OCI-LY1 (cell line): ENCODE measurements around the gene CRIM1.

Experiments
- H2AFZ ChIP-seq: fragments of 200-600 bp; sonication (generic), shearing (Covaris generic); 2 replicates; pipeline ENCODE4 v1.6.0; 2014; ENCODE audit warnings: antibody characterized with exemption, mild to moderate bottlenecking, low read length
- H3F3A ChIP-seq: fragments of 200-600 bp; sonication (generic), shearing (Covaris generic); 2 replicates; pipeline ENCODE4 v1.6.0; 2014; ENCODE audit warnings: mild to moderate bottlenecking, antibody characterized with exemption, low read length, moderate library complexity; ENCODE audit not compliant: insufficient read depth
- H3K27ac ChIP-seq: fragments of 200-600 bp; sonication (generic); 2 replicates; pipeline ENCODE4 v1.5.1; 2014; ENCODE audit warnings: low read length, mixed run types, mild to moderate bottlenecking, low read depth; ENCODE audit not compliant: poor library complexity, severe bottlenecking
- H3K27me3 ChIP-seq: fragments of 200-600 bp; sonication (generic); 2 replicates; pipeline ENCODE4 v1.6.0; 2014; ENCODE audit warnings: antibody characterized with exemption, mild to moderate bottlenecking, low read length, moderate library complexity; ENCODE audit not compliant: insufficient read depth
- H3K36me3 ChIP-seq: fragments of 200-600 bp; sonication (generic); 2 replicates; pipeline ENCODE4 v1.6.1; 2014; ENCODE audit warnings: mild to moderate bottlenecking, antibody characterized with exemption, low read length, moderate library complexity, mixed read lengths; ENCODE audit not compliant: insufficient read depth
- H3K4me1 ChIP-seq: fragments of 200-600 bp; sonication (generic); 2 replicates; pipeline ENCODE4 v1.5.1; 2014; ENCODE audit warnings: mild to moderate bottlenecking, low read length, moderate library complexity; ENCODE audit not compliant: insufficient read depth, severe bottlenecking
- H3K4me2 ChIP-seq: fragments of 200-600 bp; sonication (generic), shearing (Covaris generic); 2 replicates; pipeline ENCODE4 v1.6.1; 2014; ENCODE audit warnings: low read length
- H3K4me3 ChIP-seq: fragments of 200-600 bp; sonication (generic); 2 replicates; pipeline ENCODE4 v1.5.1; 2014; ENCODE audit warnings: low read length, low read depth, mild to moderate bottlenecking, mixed read lengths; ENCODE audit not compliant: poor library complexity, severe bottlenecking
- H3K79me2 ChIP-seq: fragments of 200-600 bp; shearing (Covaris generic); 2 replicates; pipeline ENCODE4 v1.6.1; 2016; ENCODE audit warnings: mixed run types, low read length, mixed read lengths; ENCODE audit not compliant: insufficient read depth
- H3K9ac ChIP-seq: fragments of 200-600 bp; sonication (generic), shearing (Covaris generic); 2 replicates; pipeline ENCODE4 v1.6.1; 2014; ENCODE audit warnings: mild to moderate bottlenecking, low read length, mixed read lengths
- H3K9me2 ChIP-seq: fragments of 200-600 bp; sonication (generic), shearing (Covaris generic); 2 replicates; pipeline ENCODE4 v1.6.1; 2014; ENCODE audit warnings: low read depth, mild to moderate bottlenecking, low read length, mixed read lengths
- H3K9me3 ChIP-seq: fragments of 200-600 bp; shearing (Covaris generic); 2 replicates; pipeline ENCODE4 v1.6.1; 2014; ENCODE audit warnings: low read length, mixed read lengths
- H4K20me1 ChIP-seq: fragments of 200-600 bp; sonication (generic), shearing (Covaris generic); 2 replicates; pipeline ENCODE4 v1.6.0; 2016; ENCODE audit warnings: mild to moderate bottlenecking, low read length; ENCODE audit not compliant: insufficient read depth
- EZH2 ChIP-seq: fragments of 200-600 bp; sonication (generic), shearing (Covaris generic); IDR thresholded peaks from 2 replicates; pipeline ENCODE4 v1.8.0; 2017; ENCODE audit warnings: borderline replicate concordance, mixed run types, mild to moderate bottlenecking, antibody characterized with exemption, low read length, moderate library complexity, mixed read lengths
- TF ChIP-seq, protein P1 (sequence below): fragments of 200-600 bp; sonication (generic), shearing (Covaris generic); IDR thresholded peaks from 2 replicates; pipeline ENCODE4 v1.5.1; 2017; ENCODE audit warnings: mild to moderate bottlenecking, antibody characterized with exemption, low read length, moderate library complexity, mixed read lengths

CRIM1 gene

DNA sequence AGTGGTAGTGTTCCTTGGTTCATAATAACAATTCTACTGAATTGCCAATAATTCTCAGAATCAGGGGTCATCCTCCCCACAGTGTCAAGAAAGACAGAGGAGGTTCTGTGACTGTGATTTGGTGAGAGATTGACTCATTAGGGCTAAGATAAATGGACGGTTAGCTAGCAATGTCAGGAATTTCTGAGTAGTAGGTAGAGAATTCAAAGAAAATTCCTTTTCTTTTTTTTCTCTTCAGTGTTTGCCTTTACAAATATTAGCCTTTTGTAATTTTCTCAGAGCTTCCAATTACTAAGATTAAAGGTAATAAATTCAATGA lies 16.8 kb upstream of the CRIM1 start:
- no peak overlapping the region for H2AFZ ChIP-seq
- H3K9me2 ChIP-seq, result no peaks in the 10 kb centered on the region
- H3K27me3 ChIP-seq, result no peaks in the 10 kb centered on the region
- H3K4me3 ChIP-seq, result no peak overlapping the region
- no peaks in the 10 kb centered on the region for H3F3A ChIP-seq
- H3K36me3 ChIP-seq, result no peaks in the 10 kb centered on the region
- TF ChIP-seq, protein P1, sequence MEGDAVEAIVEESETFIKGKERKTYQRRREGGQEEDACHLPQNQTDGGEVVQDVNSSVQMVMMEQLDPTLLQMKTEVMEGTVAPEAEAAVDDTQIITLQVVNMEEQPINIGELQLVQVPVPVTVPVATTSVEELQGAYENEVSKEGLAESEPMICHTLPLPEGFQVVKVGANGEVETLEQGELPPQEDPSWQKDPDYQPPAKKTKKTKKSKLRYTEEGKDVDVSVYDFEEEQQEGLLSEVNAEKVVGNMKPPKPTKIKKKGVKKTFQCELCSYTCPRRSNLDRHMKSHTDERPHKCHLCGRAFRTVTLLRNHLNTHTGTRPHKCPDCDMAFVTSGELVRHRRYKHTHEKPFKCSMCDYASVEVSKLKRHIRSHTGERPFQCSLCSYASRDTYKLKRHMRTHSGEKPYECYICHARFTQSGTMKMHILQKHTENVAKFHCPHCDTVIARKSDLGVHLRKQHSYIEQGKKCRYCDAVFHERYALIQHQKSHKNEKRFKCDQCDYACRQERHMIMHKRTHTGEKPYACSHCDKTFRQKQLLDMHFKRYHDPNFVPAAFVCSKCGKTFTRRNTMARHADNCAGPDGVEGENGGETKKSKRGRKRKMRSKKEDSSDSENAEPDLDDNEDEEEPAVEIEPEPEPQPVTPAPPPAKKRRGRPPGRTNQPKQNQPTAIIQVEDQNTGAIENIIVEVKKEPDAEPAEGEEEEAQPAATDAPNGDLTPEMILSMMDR, result no peak
- no peak for TF ChIP-seq EZH2
- H3K79me2 ChIP-seq, result no peaks in the 10 kb centered on the region
- H3K9me3 ChIP-seq, result no peaks in the 10 kb centered on the region
- H3K4me2 ChIP-seq, result no peak overlapping the region
- no peaks in the 10 kb centered on the region for H3K4me1 ChIP-seq
- no peak overlapping the region for H3K27ac ChIP-seq
- H4K20me1 ChIP-seq, result no peaks in the 10 kb centered on the region
- no peak overlapping the region for H3K9ac ChIP-seq

GRCh38 chr2:36339607-36340218 lies 15.9 kb upstream of the CRIM1 start:
- no peaks in the 10 kb centered on the region for H3K27me3 ChIP-seq
- H3K9me3 ChIP-seq, result no peaks in the 10 kb centered on the region
- no peaks in the 10 kb centered on the region for H4K20me1 ChIP-seq
- H2AFZ ChIP-seq, result no peak overlapping the region
- no peaks in the 10 kb centered on the region for H3K4me1 ChIP-seq
- H3K36me3 ChIP-seq, result no peaks in the 10 kb centered on the region
- no peak overlapping the region for H3K4me3 ChIP-seq
- H3K9ac ChIP-seq, result no peak overlapping the region
- TF ChIP-seq, protein P1, result no peak
- no peak for TF ChIP-seq EZH2
- H3F3A ChIP-seq, result no peaks in the 10 kb centered on the region
- H3K79me2 ChIP-seq, result no peaks in the 10 kb centered on the region
- no peak overlapping the region for H3K27ac ChIP-seq
- no peak overlapping the region for H3K4me2 ChIP-seq
- no peaks in the 10 kb centered on the region for H3K9me2 ChIP-seq

DNA sequence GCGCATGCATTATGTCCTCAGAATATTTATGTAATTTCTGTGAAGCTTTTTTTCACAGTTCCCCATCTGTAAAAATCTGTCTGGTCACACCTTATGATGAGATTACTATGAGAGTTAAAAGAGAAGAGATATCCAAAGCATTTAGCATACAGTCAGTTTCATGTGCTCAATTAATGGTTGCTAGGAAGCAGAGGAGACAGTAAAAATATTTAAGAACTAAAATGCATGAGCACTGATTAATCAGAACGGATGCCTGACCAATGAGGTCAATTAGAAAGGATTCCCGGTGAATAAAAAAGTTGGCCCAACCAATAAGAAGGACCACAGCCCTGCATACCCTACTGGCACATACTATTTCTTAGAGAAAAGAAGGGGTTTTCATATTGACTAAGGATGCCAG lies 12.0 kb upstream of the CRIM1 start:
- Histone ChIP-seq H3K4me3 (no peak overlapping the region), H3K27ac (no peak overlapping the region), H4K20me1 (no peaks in the 10 kb centered on the region), H3K4me1 (no peaks in the 10 kb centered on the region), H3K79me2 (no peaks in the 10 kb centered on the region), H3K36me3 (no peaks in the 10 kb centered on the region), H3K27me3 (no peaks in the 10 kb centered on the region), H3F3A (no peaks in the 10 kb centered on the region), H2AFZ (no peak overlapping the region), H3K4me2 (no peak overlapping the region), H3K9ac (no peak overlapping the region), H3K9me3 (no peaks in the 10 kb centered on the region), H3K9me2 (no peaks in the 10 kb centered on the region)
- TF ChIP-seq, protein P1, result no peak
- no peak for TF ChIP-seq EZH2
